H9 (cell line): ENCODE results near the gene PPHLN1. TPM values are rescaled to one million over a fixed set of nuclear protein-coding genes. Genes with fewer than 3 reads are reported as not detected.

Source experiments
- DNase-seq: peaks from one replicate; pipeline ENCODE4 v3.0.0-alpha.2; 2017
- H2AFZ ChIP-seq: one replicate; pipeline ENCODE4 v1.6.1; 2013; ENCODE audit warnings: mild to moderate bottlenecking, low read length, control low read depth, moderate library complexity
- H2AK5ac ChIP-seq: 2 replicates; pipeline ENCODE4 v1.6.1; 2013; ENCODE audit warnings: low read length, control low read depth, mixed read lengths; ENCODE audit not compliant: insufficient read length
- H2BK120ac ChIP-seq: one replicate; pipeline ENCODE4 v1.6.1; 2013; ENCODE audit warnings: low read depth, mild to moderate bottlenecking, low read length, control low read depth, inconsistent platforms; ENCODE audit not compliant: poor library complexity, severe bottlenecking
- H2BK12ac ChIP-seq: 2 replicates; pipeline ENCODE4 v1.6.1; 2013; ENCODE audit warnings: low read length, control low read depth, mixed read lengths, low read depth; ENCODE audit not compliant: insufficient read length
- H2BK15ac ChIP-seq: 2 replicates; pipeline ENCODE4 v1.6.1; 2013; ENCODE audit warnings: low read depth, low read length, control low read depth
- H2BK20ac ChIP-seq: one replicate; pipeline ENCODE4 v1.6.1; 2013; ENCODE audit warnings: low read depth, mild to moderate bottlenecking, low read length, control low read depth, inconsistent platforms; ENCODE audit not compliant: poor library complexity, severe bottlenecking
- H2BK5ac ChIP-seq: 2 replicates; pipeline ENCODE4 v1.6.1; 2013; ENCODE audit warnings: low read length, control low read depth, mixed read lengths; ENCODE audit not compliant: insufficient read length
- H3K14ac ChIP-seq: 2 replicates; pipeline ENCODE4 v1.6.1; 2013; ENCODE audit warnings: low read length, control low read depth; ENCODE audit not compliant: insufficient read depth
- H3K18ac ChIP-seq: 2 replicates; pipeline ENCODE4 v1.6.1; 2013; ENCODE audit warnings: low read depth, mild to moderate bottlenecking, mixed read lengths, low read length, control low read depth; ENCODE audit not compliant: insufficient read length
- H3K23ac ChIP-seq: 2 replicates; pipeline ENCODE4 v1.6.1; 2013; ENCODE audit warnings: low read length, control low read depth, mixed read lengths, low read depth; ENCODE audit not compliant: insufficient read length
- H3K23me2 ChIP-seq: 2 replicates; pipeline ENCODE4 v1.6.1; 2013; ENCODE audit warnings: low read depth, mild to moderate bottlenecking, mixed read lengths, low read length, control low read depth; ENCODE audit not compliant: insufficient read length, poor library complexity, severe bottlenecking
- H3K27ac ChIP-seq: 2 replicates; pipeline ENCODE4 v1.5.1; 2013; ENCODE audit warnings: low read length, control low read depth, mixed read lengths, low read depth; ENCODE audit not compliant: insufficient read length
- H3K27me3 ChIP-seq: 2 replicates; pipeline ENCODE4 v1.6.1; 2013; ENCODE audit warnings: low read length, control low read depth, inconsistent platforms; ENCODE audit not compliant: insufficient read depth
- H3K4ac ChIP-seq: 2 replicates; pipeline ENCODE4 v1.6.1; 2013; ENCODE audit warnings: low read depth, mild to moderate bottlenecking, control low read depth, inconsistent platforms, low read length, moderate library complexity
- H3K4me1 ChIP-seq: 2 replicates; pipeline ENCODE4 v1.6.1; 2013; ENCODE audit warnings: low read length, control low read depth, inconsistent platforms; ENCODE audit not compliant: insufficient read depth
- H3K4me2 ChIP-seq: 2 replicates; pipeline ENCODE4 v1.6.1; 2013; ENCODE audit warnings: low read length, control low read depth, mixed read lengths; ENCODE audit not compliant: insufficient read length, insufficient read depth
- H3K56ac ChIP-seq: 2 replicates; pipeline ENCODE4 v1.6.1; 2013; ENCODE audit warnings: low read depth, mild to moderate bottlenecking, mixed read lengths, low read length, control low read depth; ENCODE audit not compliant: insufficient read length
- H3K79me1 ChIP-seq: 2 replicates; pipeline ENCODE4 v1.6.1; 2013; ENCODE audit warnings: low read depth, mild to moderate bottlenecking, moderate library complexity, low read length, control low read depth, inconsistent platforms; ENCODE audit not compliant: insufficient read depth, poor library complexity, severe bottlenecking
- H3K79me2 ChIP-seq: 2 replicates; pipeline ENCODE4 v1.6.1; 2013; ENCODE audit warnings: low read length, control low read depth, inconsistent platforms; ENCODE audit not compliant: insufficient read depth
- H3K9ac ChIP-seq: 2 replicates; pipeline ENCODE4 v1.6.1; 2013; ENCODE audit warnings: low read length, control low read depth, mixed read lengths; ENCODE audit not compliant: insufficient read length; ENCODE audit errors: extremely low read depth
- H3K9me3 ChIP-seq: one replicate; pipeline ENCODE4 v1.6.1; 2013; ENCODE audit warnings: low read depth, low read length, inconsistent platforms; ENCODE audit not compliant: control insufficient read depth
- H3T11ph ChIP-seq: one replicate; pipeline ENCODE4 v1.6.1; 2013; ENCODE audit warnings: mild to moderate bottlenecking, low read length, control low read depth, inconsistent platforms
- H4K20me1 ChIP-seq: one replicate; pipeline ENCODE4 v1.6.1; 2013; ENCODE audit not compliant: control insufficient read depth, insufficient read length, insufficient read depth
- H4K5ac ChIP-seq: 2 replicates; pipeline ENCODE4 v1.6.1; 2013; ENCODE audit warnings: low read depth, mild to moderate bottlenecking, mixed read lengths, low read length, control low read depth; ENCODE audit not compliant: insufficient read length
- H4K8ac ChIP-seq: replicated peaks from 2 replicates; pipeline ENCODE4 v1.6.1; 2013; ENCODE audit warnings: low read length, control low read depth, mixed read lengths, low read depth; ENCODE audit not compliant: insufficient read length
- H4K91ac ChIP-seq: 2 replicates; pipeline ENCODE4 v1.6.1; 2013; ENCODE audit warnings: low read depth, mild to moderate bottlenecking, moderate library complexity, mixed read lengths, low read length, control low read depth; ENCODE audit not compliant: insufficient read length
- H3K27ac Mint-ChIP-seq, 3 experiments: 2 replicates in 2 of 3; 3 replicates in 1 of 3; pipeline ENCODE4 v1.8.0; 2020 to 2021; ENCODE audit warnings: mixed read lengths in 3 of 3, mild to moderate bottlenecking in 1 of 3, moderate library complexity in 1 of 3
- H3K27me3 Mint-ChIP-seq: 2 replicates; pipeline ENCODE4 v1.8.0; 2021; ENCODE audit warnings: low read depth, mild to moderate bottlenecking, moderate library complexity, mixed read lengths
- H3K36me3 Mint-ChIP-seq, 3 experiments: 2 replicates in 2 of 3; 3 replicates in 1 of 3; pipeline ENCODE4 v1.8.0; 2020 to 2021; ENCODE audit warnings: low read depth in 3 of 3, mixed read lengths in 3 of 3; ENCODE audit not compliant: insufficient read depth in 1 of 3
- H3K4me1 Mint-ChIP-seq, 2 experiments: 2 replicates each; pipeline ENCODE4 v1.8.0; 2020; ENCODE audit warnings: mixed read lengths in 2 of 2
- H3K4me3 Mint-ChIP-seq, 2 experiments: 2 replicates in 1 of 2; 3 replicates in 1 of 2; pipeline ENCODE4 v1.8.0; 2020 to 2021; ENCODE audit warnings: mild to moderate bottlenecking in 2 of 2, mixed read lengths in 2 of 2, moderate library complexity in 1 of 2
- H3K9me3 Mint-ChIP-seq, 2 experiments: 2 replicates in 1 of 2; 3 replicates in 1 of 2; pipeline ENCODE4 v1.8.0; 2020; ENCODE audit warnings: mild to moderate bottlenecking in 2 of 2, mixed read lengths in 2 of 2, moderate library complexity in 1 of 2
- CTCF ChIP-seq: fragments of 200-600 bp; sonication (generic); conservative IDR thresholded peaks from 3 replicates; pipeline ENCODE4 v1.8.0; 2021; ENCODE audit warnings: antibody characterized with exemption, mild to moderate bottlenecking
- WGBS: extraction: QIAGEN DNeasy Blood & Tissue Kit; methylation state at CpG from one replicate; pipeline ENCODE4 v1.1.7; 2013; ENCODE audit warnings: missing lambda C conversion rate, low lambda C conversion rate, mixed read lengths; ENCODE audit not compliant: insufficient read length; ENCODE audit errors: extremely low coverage; 5-methylcytosine and 5-hydroxymethylcytosine counted together
- long read RNA-seq: library from polyadenylated mRNA; unstranded; transcript quantifications from one replicate; pipeline ENCODE4 v2.0.0, GENCODE V29; 2020
- total RNA-seq: library from RNA; stranded (reverse); gene quantifications from 2 replicates; pipeline ENCODE4 v1.2.1, GENCODE V29; 2021

The PPHLN1 gene
- total RNA-seq = 59.2 and 66.2 TPM in 2 replicates
- long read RNA-seq, full-length matches to known transcripts = 81 of 142 reads
- long read RNA-seq, partial matches to known transcripts = 14 of 142 reads
- long read RNA-seq, other reads (novel, unspliced or antisense) = 47 of 142 reads

GRCh38 chr12:42325653-42326474, at the start of gene PPHLN1, which contains the start of gene ZCRB1:
PPHLN1 (plus strand) TSS chr12:42326167; CDS start chr12:42335903, 9,736 bp downstream.
ZCRB1 (minus strand) TSS chr12:42326094; CDS start chr12:42324102, 1,992 bp downstream.
- TF ChIP-seq CTCF = no peak
- Histone ChIP-seq H3T11ph (no peak within 1 kb of the TSS), H3K23ac (no peak within 1 kb of the TSS), H2BK12ac (no peak within 1 kb of the TSS), H3K27me3 (no peaks in the 10 kb centered on the region), H3K27ac (peak within 1 kb of the TSS; percentile 78), H3K56ac (no peak within 1 kb of the TSS), H3K79me2 (peaks cover 20% of the 10 kb centered on the region; the same call in 1 of the 2 replicates), H3K18ac (peak within 1 kb of the TSS; percentile 83), H4K91ac (no peak within 1 kb of the TSS), H3K4me1 (no peaks in the 10 kb centered on the region), H3K4me2 (peak within 1 kb of the TSS; percentile 98), H2AFZ (peak within 1 kb of the TSS; percentile 1), H4K8ac (peak within 1 kb of the TSS; percentile 68), H3K79me1 (no peaks in the 10 kb centered on the region), H3K9me3 (no peaks in the 10 kb centered on the region), H3K23me2 (peaks cover 6% of the 10 kb centered on the region), H3K4ac (no peak within 1 kb of the TSS), H3K14ac (peak within 1 kb of the TSS; percentile 76; the same call in 1 of the 2 replicates), H2BK15ac (no peak within 1 kb of the TSS), H3K9ac (peak within 1 kb of the TSS; percentile 90), H4K20me1 (no peaks in the 10 kb centered on the region), H2BK120ac (no peak within 1 kb of the TSS), H2BK5ac (peak within 1 kb of the TSS; percentile 49), H4K5ac (no peak within 1 kb of the TSS), H2BK20ac (no peak within 1 kb of the TSS), H2AK5ac (no peak within 1 kb of the TSS)
- H3K9me3 Mint-ChIP-seq = no peaks in the 10 kb centered on the region
- H3K4me1 Mint-ChIP-seq = peaks cover 18 to 22% of the 10 kb centered on the region in 2 experiments
- peak; percentile 91 for DNase-seq
- peak within 1 kb of the TSS; percentile 95 to 97 for H3K4me3 Mint-ChIP-seq
- peak within 1 kb of the TSS; percentile 98 to 99 (median 99) for H3K27ac Mint-ChIP-seq
- peaks cover 0 to 31% (median 8%) of the 10 kb centered on the region in 3 experiments; a peak in 6 of 7 replicates for H3K36me3 Mint-ChIP-seq
- no peaks in the 10 kb centered on the region for H3K27me3 Mint-ChIP-seq
- no CpG with 5 or more reads among the region's 55 CpGs for WGBS
